ENCODE measurements around the gene FST.

The FST gene

DNA sequence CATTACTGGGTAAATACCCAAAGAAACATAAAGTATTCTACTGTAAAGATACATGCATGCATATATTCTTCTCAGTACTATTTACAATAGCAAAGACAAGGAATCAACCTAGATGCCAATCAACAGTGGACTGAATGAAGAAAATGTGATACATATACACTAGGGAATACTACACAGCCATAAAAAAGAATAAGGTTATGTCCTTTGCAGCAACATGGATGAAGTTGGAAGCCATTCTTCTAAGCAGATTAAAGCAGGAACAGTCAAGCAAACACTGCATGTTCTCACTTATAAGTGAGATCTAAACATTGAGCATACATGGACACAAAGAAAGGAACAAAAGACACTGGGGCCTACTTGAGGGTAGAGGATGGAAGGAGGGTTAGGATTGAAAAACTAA lies 40.4 kb downstream of the FST start:
- no peak for DNase-seq (ENCODE audit: low read depth in 2 of 2)
